Body of pancreas (tissue), 4 donors: ENCODE results near the gene FREM1.

Experiments
- POLR2A ChIP-seq, 3 donors: fragments of 450-650 bp; IDR thresholded peaks; one replicate each; pipeline ENCODE4 v1.6.1; 2016; ENCODE audit warnings: antibody characterized with exemption in 3 of 3, mild to moderate bottlenecking in 2 of 3
- TF ChIP-seq, protein P1 (sequence below), 7 experiments: fragments of 450-650 bp in 4 of 7; fragments of 200-600 bp in 3 of 7; sonication (generic) in 3 of 7; IDR thresholded peaks; one replicate each; pipeline ENCODE4 v1.5.1; 2016 to 2019; ENCODE audit warnings: antibody characterized with exemption in 7 of 7

DNA sequence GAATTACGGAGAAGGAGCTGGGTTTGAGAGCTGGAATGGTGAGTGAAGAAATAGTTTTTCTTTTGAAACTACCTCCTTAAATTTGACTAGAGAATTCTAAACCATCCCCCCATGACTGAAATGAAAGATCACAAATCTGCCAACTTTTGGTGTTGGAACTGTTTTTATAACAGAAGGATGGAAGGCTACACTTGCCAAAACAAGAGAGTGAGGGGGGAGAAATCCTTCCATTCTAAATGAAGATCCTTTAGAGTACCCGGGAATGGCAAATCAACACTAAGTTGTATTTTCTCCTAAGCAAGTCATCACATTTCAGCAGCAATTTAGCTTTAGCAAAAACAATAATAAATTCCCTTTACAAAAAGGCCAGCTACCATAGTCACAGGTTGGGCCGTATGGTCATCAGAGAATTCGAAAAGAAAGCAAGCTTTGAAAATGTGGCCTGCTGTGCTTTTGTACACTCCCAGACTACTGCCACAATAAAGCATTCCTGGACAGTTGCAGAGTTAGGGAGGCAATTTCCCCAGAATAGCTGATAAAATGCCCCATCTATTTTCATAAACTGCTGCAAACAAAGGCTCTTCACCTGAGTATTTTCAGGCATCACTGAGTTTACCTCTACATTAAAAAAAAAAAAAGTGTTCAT lies 25.0 kb upstream of the FREM1 start:
- TF ChIP-seq, protein P1, sequence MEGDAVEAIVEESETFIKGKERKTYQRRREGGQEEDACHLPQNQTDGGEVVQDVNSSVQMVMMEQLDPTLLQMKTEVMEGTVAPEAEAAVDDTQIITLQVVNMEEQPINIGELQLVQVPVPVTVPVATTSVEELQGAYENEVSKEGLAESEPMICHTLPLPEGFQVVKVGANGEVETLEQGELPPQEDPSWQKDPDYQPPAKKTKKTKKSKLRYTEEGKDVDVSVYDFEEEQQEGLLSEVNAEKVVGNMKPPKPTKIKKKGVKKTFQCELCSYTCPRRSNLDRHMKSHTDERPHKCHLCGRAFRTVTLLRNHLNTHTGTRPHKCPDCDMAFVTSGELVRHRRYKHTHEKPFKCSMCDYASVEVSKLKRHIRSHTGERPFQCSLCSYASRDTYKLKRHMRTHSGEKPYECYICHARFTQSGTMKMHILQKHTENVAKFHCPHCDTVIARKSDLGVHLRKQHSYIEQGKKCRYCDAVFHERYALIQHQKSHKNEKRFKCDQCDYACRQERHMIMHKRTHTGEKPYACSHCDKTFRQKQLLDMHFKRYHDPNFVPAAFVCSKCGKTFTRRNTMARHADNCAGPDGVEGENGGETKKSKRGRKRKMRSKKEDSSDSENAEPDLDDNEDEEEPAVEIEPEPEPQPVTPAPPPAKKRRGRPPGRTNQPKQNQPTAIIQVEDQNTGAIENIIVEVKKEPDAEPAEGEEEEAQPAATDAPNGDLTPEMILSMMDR (IDR thresholded peaks at IDR 0.05), result no peak
- no peak for TF ChIP-seq POLR2A (IDR thresholded peaks at IDR 0.05)
